ENCODE measurements around the gene PSMA7.

DNA sequence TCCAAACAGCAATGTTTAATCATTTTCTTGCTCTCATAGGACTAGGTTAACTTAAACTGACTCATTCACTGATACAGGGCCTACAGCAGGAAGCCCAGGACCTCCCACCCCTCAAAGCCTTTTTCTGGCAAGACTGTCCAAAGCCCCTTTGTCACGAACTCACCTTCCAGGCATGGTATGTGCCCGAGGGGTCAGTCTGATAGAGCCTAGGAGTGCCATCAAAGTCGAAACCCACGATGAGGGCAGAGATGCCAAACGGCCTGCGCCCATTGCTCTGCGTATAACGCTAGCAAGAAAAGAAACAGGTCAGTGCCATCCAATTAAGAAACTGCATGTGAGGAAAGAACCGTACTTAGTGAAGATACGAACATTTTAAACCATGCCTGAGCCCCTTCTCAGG lies 4.3 kb downstream of the PSMA7 start:
- TF ChIP-seq POLR2A (IDR thresholded peaks at IDR 0.05) (no peak), POLR2AphosphoS5 (IDR thresholded peaks at IDR 0.05) (no peak), EP300 (IDR thresholded peaks at IDR 0.05) (no peak)
- TF ChIP-seq, protein P1, sequence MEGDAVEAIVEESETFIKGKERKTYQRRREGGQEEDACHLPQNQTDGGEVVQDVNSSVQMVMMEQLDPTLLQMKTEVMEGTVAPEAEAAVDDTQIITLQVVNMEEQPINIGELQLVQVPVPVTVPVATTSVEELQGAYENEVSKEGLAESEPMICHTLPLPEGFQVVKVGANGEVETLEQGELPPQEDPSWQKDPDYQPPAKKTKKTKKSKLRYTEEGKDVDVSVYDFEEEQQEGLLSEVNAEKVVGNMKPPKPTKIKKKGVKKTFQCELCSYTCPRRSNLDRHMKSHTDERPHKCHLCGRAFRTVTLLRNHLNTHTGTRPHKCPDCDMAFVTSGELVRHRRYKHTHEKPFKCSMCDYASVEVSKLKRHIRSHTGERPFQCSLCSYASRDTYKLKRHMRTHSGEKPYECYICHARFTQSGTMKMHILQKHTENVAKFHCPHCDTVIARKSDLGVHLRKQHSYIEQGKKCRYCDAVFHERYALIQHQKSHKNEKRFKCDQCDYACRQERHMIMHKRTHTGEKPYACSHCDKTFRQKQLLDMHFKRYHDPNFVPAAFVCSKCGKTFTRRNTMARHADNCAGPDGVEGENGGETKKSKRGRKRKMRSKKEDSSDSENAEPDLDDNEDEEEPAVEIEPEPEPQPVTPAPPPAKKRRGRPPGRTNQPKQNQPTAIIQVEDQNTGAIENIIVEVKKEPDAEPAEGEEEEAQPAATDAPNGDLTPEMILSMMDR (IDR thresholded peaks at IDR 0.05) = no peak

Measured in stomach (tissue), 4 donors.